HEK293T (cell line): ENCODE data around the gene ACVR1B.

Source experiments
- ELF4 ChIP-seq: fragments of 450-650 bp; IDR thresholded peaks from 2 replicates; pipeline ENCODE4 v1.6.1; 2017; ENCODE audit warnings: antibody characterized with exemption
- FOXA1 ChIP-seq: fragments of 450-650 bp; IDR thresholded peaks from 2 replicates; pipeline ENCODE4 v1.6.1; 2016; ENCODE audit warnings: mild to moderate bottlenecking
- FOXK2 ChIP-seq: fragments of 450-650 bp; IDR thresholded peaks from 2 replicates; pipeline ENCODE4 v1.6.1; 2016; ENCODE audit warnings: mild to moderate bottlenecking
- HDGF ChIP-seq: fragments of 450-650 bp; IDR thresholded peaks from 2 replicates; pipeline ENCODE4 v1.6.1; 2017; ENCODE audit warnings: antibody characterized with exemption, borderline replicate concordance
- SP1 ChIP-seq: fragments of 450-650 bp; IDR thresholded peaks from 2 replicates; pipeline ENCODE4 v1.6.1; 2017

DNA sequence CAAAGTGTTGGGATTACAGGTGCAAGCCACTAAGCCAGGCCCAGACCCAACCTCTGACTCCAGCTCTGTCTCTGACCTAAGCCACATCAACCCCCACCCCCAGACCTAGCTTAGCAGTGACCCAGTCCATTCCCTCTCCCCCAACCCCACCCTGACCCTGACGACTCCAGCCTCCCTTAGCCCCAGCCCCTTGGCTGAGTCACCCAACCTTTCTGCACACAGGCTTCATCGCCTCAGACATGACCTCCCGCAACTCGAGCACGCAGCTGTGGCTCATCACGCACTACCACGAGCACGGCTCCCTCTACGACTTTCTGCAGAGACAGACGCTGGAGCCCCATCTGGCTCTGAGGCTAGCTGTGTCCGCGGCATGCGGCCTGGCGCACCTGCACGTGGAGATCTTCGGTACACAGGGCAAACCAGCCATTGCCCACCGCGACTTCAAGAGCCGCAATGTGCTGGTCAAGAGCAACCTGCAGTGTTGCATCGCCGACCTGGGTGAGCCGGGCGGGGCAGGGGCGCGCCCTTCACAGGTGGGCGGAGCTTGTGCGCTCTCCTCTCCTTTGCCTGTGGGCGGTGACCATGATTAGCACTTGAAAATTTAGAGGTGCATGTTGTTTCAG, 36.4 kb upstream of the ACVR1B start:
- TF ChIP-seq SP1: no peak
- no peak for TF ChIP-seq HDGF
- TF ChIP-seq FOXA1: no peak
- no peak for TF ChIP-seq ELF4
- no peak for TF ChIP-seq FOXK2
